ENCODE measurements around the gene TSSK1B.

DNA sequence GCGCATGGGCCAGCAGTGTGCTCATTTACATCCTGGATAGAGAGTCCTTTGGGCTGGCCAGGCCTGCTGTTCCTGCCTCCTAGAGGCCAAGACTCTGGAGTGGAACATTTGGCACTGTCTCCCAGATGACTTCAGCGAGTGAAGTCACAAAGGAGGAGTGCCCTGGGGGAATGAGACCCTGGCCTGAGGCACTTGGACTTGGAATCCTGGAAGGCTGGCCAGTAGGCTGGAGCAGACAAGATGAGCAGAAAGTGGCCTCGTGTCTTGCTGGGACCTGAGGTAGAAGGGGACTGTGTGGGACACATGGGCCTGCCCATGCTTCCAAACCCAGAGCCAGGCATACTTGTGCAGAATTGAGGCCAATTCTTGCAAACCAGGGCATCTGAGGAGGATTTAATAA is at the start of gene TSSK1B:
- no peak for TF ChIP-seq GATA2 (IDR thresholded peaks at IDR 0.05; ENCODE audit: low read depth, low read length)
- no peak for TF ChIP-seq GATA3 (IDR thresholded peaks at IDR 0.05; ENCODE audit: low read depth, low read length)

Data from SH-SY5Y (cell line).